NT2/D1 (cell line): Measurements from ENCODE around the gene MYO15B.

Experiments
- SUZ12 ChIP-seq: IDR thresholded peaks from 2 replicates; pipeline ENCODE4 v1.6.1; 2011; ENCODE audit not compliant: insufficient read length, insufficient read depth; ENCODE audit errors: extremely low read depth
- YY1 ChIP-seq: IDR thresholded peaks from 2 replicates; pipeline ENCODE4 v1.6.1; 2011; ENCODE audit not compliant: insufficient read length, insufficient read depth
- ZNF274 ChIP-seq: IDR thresholded peaks from 2 replicates; pipeline ENCODE4 v1.6.1; 2011; ENCODE audit warnings: mild to moderate bottlenecking, low read depth, low read length

- TF ChIP-seq ZNF274: no peak
- TF ChIP-seq YY1: no peak
- no peak for TF ChIP-seq SUZ12
These were observed 46.1 kb downstream of the MYO15B start for GRCh38 chr17:75633486-75634375.
